DND-41 (cell line): ENCODE measurements around the gene IQSEC1.
A peak's percentile ranks its signal among the peaks of the same experiment; 100 is the strongest.

Experiments used
- ATAC-seq: fragments of 200-7000 bp; cut with Tn5 transposase; 3 replicates; pipeline ENCODE4 v1.9.1; 2021; ENCODE audit warnings: low read depth; ENCODE audit not compliant: insufficient read depth
- DNase-seq: peaks from one replicate; pipeline ENCODE4 v3.0.0-alpha.2; 2020
- H2AFZ ChIP-seq: 2 replicates; pipeline ENCODE4 v1.6.0; 2012; ENCODE audit warnings: low read depth, low read length
- H3K27ac ChIP-seq: 2 replicates; pipeline ENCODE4 v1.5.1; 2012; ENCODE audit warnings: low read length, inconsistent platforms
- H3K27me3 ChIP-seq: fragments of 200-600 bp; sonication (generic); 2 replicates; pipeline ENCODE4 v1.6.0; 2012; ENCODE audit warnings: low read length, mild to moderate bottlenecking, inconsistent platforms; ENCODE audit not compliant: insufficient read depth, poor library complexity
- H3K36me3 ChIP-seq: 2 replicates; pipeline ENCODE4 v1.5.1; 2012; ENCODE audit warnings: low read length, inconsistent platforms; ENCODE audit not compliant: insufficient read depth
- H3K4me1 ChIP-seq: 2 replicates; pipeline ENCODE4 v1.5.1; 2012; ENCODE audit warnings: mild to moderate bottlenecking, low read length; ENCODE audit not compliant: insufficient read depth
- H3K4me2 ChIP-seq: 2 replicates; pipeline ENCODE4 v1.6.0; 2012; ENCODE audit warnings: mild to moderate bottlenecking, moderate library complexity, low read length, inconsistent platforms; ENCODE audit not compliant: insufficient read depth
- H3K4me3 ChIP-seq, 2 experiments: fragments of 200-600 bp in 1 of 2; shearing (Covaris generic) in 1 of 2; 2 replicates each; pipeline ENCODE4 v1.5.1; 2012 to 2016; ENCODE audit warnings: inconsistent platforms in 2 of 2, low read length in 2 of 2, mild to moderate bottlenecking in 2 of 2, low read depth in 1 of 2, moderate library complexity in 1 of 2
- H3K79me2 ChIP-seq: 2 replicates; pipeline ENCODE4 v1.6.0; 2012; ENCODE audit warnings: low read length, inconsistent platforms; ENCODE audit not compliant: insufficient read depth
- H3K9ac ChIP-seq: 2 replicates; pipeline ENCODE4 v1.6.0; 2012; ENCODE audit warnings: low read depth, mild to moderate bottlenecking, inconsistent platforms, low read length, moderate library complexity
- H3K9me3 ChIP-seq: 2 replicates; pipeline ENCODE4 v1.5.1; 2012; ENCODE audit warnings: low read length, moderate library complexity, mild to moderate bottlenecking, inconsistent platforms; ENCODE audit not compliant: insufficient read depth, severe bottlenecking
- H4K20me1 ChIP-seq: 2 replicates; pipeline ENCODE4 v1.6.0; 2012; ENCODE audit warnings: low read length; ENCODE audit not compliant: insufficient read depth
- EZH2 ChIP-seq: IDR thresholded peaks from 3 replicates; pipeline ENCODE4 v1.6.1; 2012; ENCODE audit warnings: borderline replicate concordance, low read depth, mild to moderate bottlenecking, moderate library complexity, low read length, inconsistent platforms; ENCODE audit not compliant: severe bottlenecking
- TF ChIP-seq, protein P1 (sequence below): IDR thresholded peaks from 2 replicates; pipeline ENCODE4 v1.5.1; 2012; ENCODE audit warnings: borderline replicate concordance, low read length, moderate library complexity, mild to moderate bottlenecking; ENCODE audit not compliant: poor library complexity, severe bottlenecking; ENCODE audit errors: extremely low read depth

The IQSEC1 gene

DNA sequence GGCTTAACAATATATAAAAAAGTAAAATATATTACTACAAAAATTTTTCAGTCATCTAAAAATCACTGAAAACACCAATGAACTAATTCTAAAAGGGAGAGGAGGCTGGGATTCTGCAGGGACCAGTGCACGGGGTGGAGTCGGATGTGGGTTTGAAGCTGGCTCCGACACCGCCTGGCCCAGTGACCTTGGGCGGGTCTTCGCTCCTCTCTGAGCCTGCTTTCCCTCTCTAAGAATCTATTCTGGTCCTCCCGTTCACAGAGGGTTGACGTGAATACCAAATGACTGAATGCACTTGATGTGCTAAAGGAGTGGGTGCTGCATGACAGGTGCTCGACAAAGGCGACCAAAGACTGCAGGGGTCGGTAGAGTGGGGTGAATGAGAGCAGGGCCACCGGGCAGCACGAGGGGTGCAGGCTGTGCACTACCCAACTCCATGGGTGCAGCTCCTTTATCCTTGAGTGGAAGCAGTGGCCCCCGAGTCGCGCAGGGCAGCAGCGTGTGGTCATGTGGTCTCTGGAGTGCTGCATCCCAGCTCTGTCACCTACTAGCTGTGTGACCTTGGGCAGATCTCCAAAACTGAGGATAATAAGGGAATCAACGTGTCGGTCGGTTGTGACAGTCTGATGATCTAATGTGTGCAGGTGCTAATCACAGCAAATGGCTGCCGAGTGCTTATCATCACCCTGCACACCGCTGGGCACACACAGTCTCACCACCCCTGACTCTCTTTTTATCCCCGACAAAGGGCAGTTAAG lies 8.6 kb upstream of the IQSEC1 start:
- H3K4me1 ChIP-seq, result peaks cover 40% of the 10 kb centered on the region
- no peak overlapping the region for H3K9ac ChIP-seq
- no peak overlapping the region for H3K4me2 ChIP-seq
- DNase-seq, result no peak
- no peaks in the 10 kb centered on the region for H3K27me3 ChIP-seq
- H3K79me2 ChIP-seq, result no peaks in the 10 kb centered on the region
- no peaks in the 10 kb centered on the region for H3K9me3 ChIP-seq
- no peak overlapping the region for H2AFZ ChIP-seq
- H3K4me3 ChIP-seq, result no peak overlapping the region
- TF ChIP-seq EZH2, result no peak
- TF ChIP-seq, protein P1, sequence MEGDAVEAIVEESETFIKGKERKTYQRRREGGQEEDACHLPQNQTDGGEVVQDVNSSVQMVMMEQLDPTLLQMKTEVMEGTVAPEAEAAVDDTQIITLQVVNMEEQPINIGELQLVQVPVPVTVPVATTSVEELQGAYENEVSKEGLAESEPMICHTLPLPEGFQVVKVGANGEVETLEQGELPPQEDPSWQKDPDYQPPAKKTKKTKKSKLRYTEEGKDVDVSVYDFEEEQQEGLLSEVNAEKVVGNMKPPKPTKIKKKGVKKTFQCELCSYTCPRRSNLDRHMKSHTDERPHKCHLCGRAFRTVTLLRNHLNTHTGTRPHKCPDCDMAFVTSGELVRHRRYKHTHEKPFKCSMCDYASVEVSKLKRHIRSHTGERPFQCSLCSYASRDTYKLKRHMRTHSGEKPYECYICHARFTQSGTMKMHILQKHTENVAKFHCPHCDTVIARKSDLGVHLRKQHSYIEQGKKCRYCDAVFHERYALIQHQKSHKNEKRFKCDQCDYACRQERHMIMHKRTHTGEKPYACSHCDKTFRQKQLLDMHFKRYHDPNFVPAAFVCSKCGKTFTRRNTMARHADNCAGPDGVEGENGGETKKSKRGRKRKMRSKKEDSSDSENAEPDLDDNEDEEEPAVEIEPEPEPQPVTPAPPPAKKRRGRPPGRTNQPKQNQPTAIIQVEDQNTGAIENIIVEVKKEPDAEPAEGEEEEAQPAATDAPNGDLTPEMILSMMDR, result no peak
- no peak overlapping the region for H3K27ac ChIP-seq
- ATAC-seq, result no peak
- no peaks in the 10 kb centered on the region for H3K36me3 ChIP-seq
- no peaks in the 10 kb centered on the region for H4K20me1 ChIP-seq

DNA sequence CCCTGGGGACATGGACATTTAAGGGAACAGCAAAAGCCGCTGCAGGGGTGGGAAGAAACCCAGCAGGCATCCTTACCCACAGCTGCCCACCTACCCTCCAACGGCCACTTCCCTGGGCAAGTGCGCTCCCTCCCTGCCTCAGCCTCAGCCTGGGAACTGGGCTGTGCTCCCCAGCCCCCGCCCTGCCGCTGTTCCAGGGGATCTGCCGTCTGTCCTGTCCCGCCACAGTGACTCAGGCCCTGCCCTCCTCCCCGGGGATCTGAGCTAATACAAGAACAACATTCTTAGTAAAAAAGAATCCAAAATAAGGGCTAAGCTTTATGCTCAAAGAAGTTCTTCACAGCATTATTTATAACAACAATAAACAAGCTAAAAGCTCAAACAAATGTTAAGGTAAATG lies 7.4 kb upstream of the IQSEC1 start:
- no peaks in the 10 kb centered on the region for H3K79me2 ChIP-seq
- peaks cover 41% of the 10 kb centered on the region for H3K4me1 ChIP-seq
- H3K4me2 ChIP-seq, result no peak overlapping the region
- no peaks in the 10 kb centered on the region for H3K27me3 ChIP-seq
- DNase-seq (no peak), ATAC-seq (no peak)
- no peaks in the 10 kb centered on the region for H3K36me3 ChIP-seq
- no peak overlapping the region for H2AFZ ChIP-seq
- no peaks in the 10 kb centered on the region for H3K9me3 ChIP-seq
- TF ChIP-seq EZH2, result no peak
- TF ChIP-seq, protein P1, result no peak
- no peaks in the 10 kb centered on the region for H4K20me1 ChIP-seq
- H3K27ac ChIP-seq, result peak overlapping the region; percentile 32; the same call in 1 of the 2 replicates
- no peak overlapping the region for H3K9ac ChIP-seq
- H3K4me3 ChIP-seq, result no peak overlapping the region

GRCh38 chr3:13080026-13080425 lies 6.8 kb upstream of the IQSEC1 start:
- Histone ChIP-seq H3K27me3 (no peaks in the 10 kb centered on the region), H3K4me1 (peaks cover 41% of the 10 kb centered on the region), H3K9ac (no peak overlapping the region), H2AFZ (no peak overlapping the region), H3K9me3 (no peaks in the 10 kb centered on the region), H3K79me2 (no peaks in the 10 kb centered on the region), H4K20me1 (no peaks in the 10 kb centered on the region), H3K36me3 (no peaks in the 10 kb centered on the region), H3K4me3 (no peak overlapping the region), H3K4me2 (no peak overlapping the region), H3K27ac (peak overlapping the region; percentile 90)
- ATAC-seq (no peak), DNase-seq (no peak)
- TF ChIP-seq, protein P1, result no peak
- TF ChIP-seq EZH2, result no peak

- no peak for ATAC-seq
- Histone ChIP-seq H3K4me3 (no peak overlapping the region), H3K4me1 (peaks cover 45% of the 10 kb centered on the region)
Observed at GRCh38 chr3:13079510-13079909, 6.3 kb upstream of the IQSEC1 start.

More at GRCh38 chr3:13079510-13079909, 6.3 kb upstream of the IQSEC1 start:
- Histone ChIP-seq H3K36me3 (no peaks in the 10 kb centered on the region), H3K79me2 (no peaks in the 10 kb centered on the region), H2AFZ (no peak overlapping the region), H4K20me1 (no peaks in the 10 kb centered on the region), H3K27me3 (no peaks in the 10 kb centered on the region), H3K9me3 (no peaks in the 10 kb centered on the region), H3K27ac (peak overlapping the region; percentile 90), H3K9ac (peak overlapping the region; percentile 52), H3K4me2 (no peak overlapping the region)
- no peak for TF ChIP-seq EZH2
- TF ChIP-seq, protein P1, result no peak
- DNase-seq, result no peak
